ENCODE measurements around the gene FCHSD2.
"Not testable (repeated sequence)": the region's sequence is repeated elsewhere in the genome, so short reads cannot be mapped to it uniquely, and the experiment has no call there.

FCHSD2 gene

GRCh38 chr11:72926076-72926475 lies 216.0 kb downstream of the FCHSD2 start:
- peaks cover 26% of the 10 kb centered on the region for H3K4me1 Mint-ChIP-seq (ENCODE audit: low read depth)
- no peaks in the 10 kb centered on the region for H3K27me3 Mint-ChIP-seq
- intact Hi-C loops (cut with micrococcal nuclease): loop anchor here (10.0 kb wide), 1 partner anchor 209 kb away; no protein-coding TSS in a partner anchor
- no peak overlapping the region for H3K4me3 Mint-ChIP-seq
- peaks cover 26% of the 10 kb centered on the region for H3K36me3 Mint-ChIP-seq (ENCODE audit: low read depth)
- no peaks in the 10 kb centered on the region for H3K9me3 Mint-ChIP-seq
- no peak overlapping the region for H3K27ac Mint-ChIP-seq

GRCh38 chr11:72925656-72926055 lies 216.5 kb downstream of the FCHSD2 start:
- peaks cover 26% of the 10 kb centered on the region for H3K4me1 Mint-ChIP-seq (ENCODE audit: low read depth)
- intact Hi-C loops (cut with micrococcal nuclease): loop anchor here (2.0 to 10.0 kb wide), 2 partner anchors 209 to 253 kb away; no protein-coding TSS in a partner anchor

GRCh38 chr11:72924568-72925190 lies 217.4 kb downstream of the FCHSD2 start:
- H3K4me1 Mint-ChIP-seq (ENCODE audit: low read depth): peaks cover 26% of the 10 kb centered on the region
- H3K9me3 Mint-ChIP-seq: no peaks in the 10 kb centered on the region
- H3K36me3 Mint-ChIP-seq (ENCODE audit: low read depth): peaks cover 40% of the 10 kb centered on the region
- intact Hi-C loops (cut with micrococcal nuclease): loop anchor here (2.0 to 10.0 kb wide), 2 partner anchors 210 to 254 kb away; no protein-coding TSS in a partner anchor
- H3K27ac Mint-ChIP-seq: no peak overlapping the region
- no peak overlapping the region for H3K4me3 Mint-ChIP-seq
- no peaks in the 10 kb centered on the region for H3K27me3 Mint-ChIP-seq

More at GRCh38 chr11:72925656-72926055, 216.5 kb downstream of the FCHSD2 start:
- Mint-ChIP-seq H3K9me3 (no peaks in the 10 kb centered on the region), H3K27ac (no peak overlapping the region), H3K4me3 (no peak overlapping the region), H3K27me3 (no peaks in the 10 kb centered on the region), H3K36me3 (ENCODE audit: low read depth) (peaks cover 30% of the 10 kb centered on the region)

GRCh38 chr11:72921028-72921716 lies 220.9 kb downstream of the FCHSD2 start:
- Mint-ChIP-seq H3K36me3 (ENCODE audit: low read depth) (peaks cover 50% of the 10 kb centered on the region), H3K27me3 (no peaks in the 10 kb centered on the region), H3K9me3 (no peaks in the 10 kb centered on the region), H3K4me3 (no peak overlapping the region), H3K27ac (no peak overlapping the region), H3K4me1 (ENCODE audit: low read depth) (peaks cover 10% of the 10 kb centered on the region)
- intact Hi-C loops (cut with micrococcal nuclease): loop anchor here (10.0 kb wide), 1 partner anchor 214 kb away; no protein-coding TSS in a partner anchor

GRCh38 chr11:72920001-72920400 lies 222.1 kb downstream of the FCHSD2 start:
- no peaks in the 10 kb centered on the region for H3K27me3 Mint-ChIP-seq

GRCh38 chr11:72918851-72919250 lies 223.3 kb downstream of the FCHSD2 start:
- H3K27ac Mint-ChIP-seq: no peak overlapping the region
- no peaks in the 10 kb centered on the region for H3K27me3 Mint-ChIP-seq
- H3K4me1 Mint-ChIP-seq (ENCODE audit: low read depth): no peaks in the 10 kb centered on the region
- no peak overlapping the region for H3K4me3 Mint-ChIP-seq
- peaks cover 66% of the 10 kb centered on the region for H3K36me3 Mint-ChIP-seq (ENCODE audit: low read depth)
- intact Hi-C loops (cut with micrococcal nuclease): no loop called here
- peaks cover 2% of the 10 kb centered on the region for H3K9me3 Mint-ChIP-seq

More at GRCh38 chr11:72920001-72920400, 222.1 kb downstream of the FCHSD2 start:
- Mint-ChIP-seq H3K27ac (no peak overlapping the region), H3K9me3 (no peaks in the 10 kb centered on the region), H3K4me3 (no peak overlapping the region), H3K36me3 (ENCODE audit: low read depth) (peaks cover 55% of the 10 kb centered on the region), H3K4me1 (ENCODE audit: low read depth) (peaks cover 4% of the 10 kb centered on the region)
- intact Hi-C loops (cut with micrococcal nuclease): loop anchor here (10.0 kb wide), 1 partner anchor 215 kb away; no protein-coding TSS in a partner anchor

- Mint-ChIP-seq H3K27ac (no peak overlapping the region), H3K4me1 (ENCODE audit: low read depth) (peaks cover 13% of the 10 kb centered on the region), H3K9me3 (peaks cover 64% of the 10 kb centered on the region), H3K4me3 (no peak overlapping the region), H3K27me3 (no peaks in the 10 kb centered on the region), H3K36me3 (ENCODE audit: low read depth) (peaks cover 84% of the 10 kb centered on the region)
- intact Hi-C loops (cut with micrococcal nuclease): no loop called here
Measured at GRCh38 chr11:72912253-72912652, 229.9 kb downstream of the FCHSD2 start.

- H3K4me3 Mint-ChIP-seq; H3K27ac Mint-ChIP-seq; intact Hi-C loops (cut with micrococcal nuclease); H3K27me3 Mint-ChIP-seq: not testable (repeated sequence)
- Mint-ChIP-seq H3K9me3 (peaks cover 64% of the 10 kb centered on the region), H3K4me1 (ENCODE audit: low read depth) (peaks cover 13% of the 10 kb centered on the region), H3K36me3 (ENCODE audit: low read depth) (peaks cover 71% of the 10 kb centered on the region)
Measured at GRCh38 chr11:72909558-72910388, 232.3 kb downstream of the FCHSD2 start.

GRCh38 chr11:72908032-72908676 lies 234.0 kb downstream of the FCHSD2 start:
- intact Hi-C loops (cut with micrococcal nuclease): no loop called here
- no peaks in the 10 kb centered on the region for H3K27me3 Mint-ChIP-seq
- no peak overlapping the region for H3K27ac Mint-ChIP-seq
- peaks cover 55% of the 10 kb centered on the region for H3K9me3 Mint-ChIP-seq
- peaks cover 13% of the 10 kb centered on the region for H3K4me1 Mint-ChIP-seq (ENCODE audit: low read depth)
- no peak overlapping the region for H3K4me3 Mint-ChIP-seq
- peaks cover 64% of the 10 kb centered on the region for H3K36me3 Mint-ChIP-seq (ENCODE audit: low read depth)

- Mint-ChIP-seq H3K27ac (no peak overlapping the region), H3K9me3 (peaks cover 15% of the 10 kb centered on the region)
Measured at GRCh38 chr11:72904016-72904415, 238.1 kb downstream of the FCHSD2 start.

GRCh38 chr11:72901374-72901773 lies 240.7 kb downstream of the FCHSD2 start:
- no peaks in the 10 kb centered on the region for H3K4me1 Mint-ChIP-seq (ENCODE audit: low read depth)
- H3K36me3 Mint-ChIP-seq (ENCODE audit: low read depth): peaks cover 44% of the 10 kb centered on the region
- intact Hi-C loops (cut with micrococcal nuclease): no loop called here
- no peak overlapping the region for H3K27ac Mint-ChIP-seq
- H3K9me3 Mint-ChIP-seq: no peaks in the 10 kb centered on the region
- H3K4me3 Mint-ChIP-seq: no peak overlapping the region
- H3K27me3 Mint-ChIP-seq: no peaks in the 10 kb centered on the region

More at GRCh38 chr11:72904016-72904415, 238.1 kb downstream of the FCHSD2 start:
- peaks cover 57% of the 10 kb centered on the region for H3K36me3 Mint-ChIP-seq (ENCODE audit: low read depth)
- no peak overlapping the region for H3K4me3 Mint-ChIP-seq
- no peaks in the 10 kb centered on the region for H3K27me3 Mint-ChIP-seq
- intact Hi-C loops (cut with micrococcal nuclease): no loop called here
- H3K4me1 Mint-ChIP-seq (ENCODE audit: low read depth): peaks cover 7% of the 10 kb centered on the region

- H3K27ac Mint-ChIP-seq: no peak overlapping the region
- no peaks in the 10 kb centered on the region for H3K9me3 Mint-ChIP-seq
- H3K4me1 Mint-ChIP-seq (ENCODE audit: low read depth): no peaks in the 10 kb centered on the region
- no peaks in the 10 kb centered on the region for H3K27me3 Mint-ChIP-seq
- H3K4me3 Mint-ChIP-seq: no peak overlapping the region
- intact Hi-C loops (cut with micrococcal nuclease): no loop called here
- H3K36me3 Mint-ChIP-seq (ENCODE audit: low read depth): peaks cover 47% of the 10 kb centered on the region
Measured at GRCh38 chr11:72900013-72900412, 242.1 kb downstream of the FCHSD2 start.

GRCh38 chr11:72899238-72899637 lies 242.9 kb downstream of the FCHSD2 start:
- Mint-ChIP-seq H3K9me3 (no peaks in the 10 kb centered on the region), H3K4me1 (ENCODE audit: low read depth) (no peaks in the 10 kb centered on the region), H3K36me3 (ENCODE audit: low read depth) (peaks cover 47% of the 10 kb centered on the region), H3K4me3 (no peak overlapping the region), H3K27ac (no peak overlapping the region), H3K27me3 (no peaks in the 10 kb centered on the region)
- intact Hi-C loops (cut with micrococcal nuclease): no loop called here
